LHCN-M2 (cell line): Measurements from ENCODE around the gene IL6. TPM values are rescaled to one million over a fixed set of nuclear protein-coding genes. Genes with fewer than 3 reads are reported as not detected.
"Not testable (repeated sequence)": the region's sequence is repeated elsewhere in the genome, so short reads cannot be mapped to it uniquely, and the experiment has no call there.

ENCODE experiments used
- DNase-seq: peaks from one replicate; pipeline ENCODE4 v3.0.0-alpha.2; 2012; ENCODE audit warnings: low read depth
- polyA plus RNA-seq: library from polyadenylated mRNA; unstranded; fragments of >200 nt; gene quantifications from one replicate; pipeline ENCODE4 v1.2.1, GENCODE V29; 2012; ENCODE audit warnings: missing spikeins
- total RNA-seq: library from RNA; depleted of rRNA; stranded (reverse); fragments of >200 nt; gene quantifications from 2 replicates; pipeline ENCODE4 v1.2.3, GENCODE V29; 2014; rRNA removed

The IL6 gene
- 1.7 TPM in 1 of 2 replicates, not detected in the other for total RNA-seq
- 1.9 TPM for polyA plus RNA-seq

- DNase-seq: peak; percentile 94
These were observed at the start of gene IL6 for GRCh38 chr7:22726907-22727713. Gene IL6 (plus strand): TSS chr7:22727200. CDS start chr7:22727263, 63 bp downstream.

- DNase-seq: not testable (repeated sequence)
These were observed 49.7 kb upstream of the IL6 start for GRCh38 chr7:22677263-22677662.

- DNase-seq: no peak
These were observed 49.3 kb upstream of the IL6 start for GRCh38 chr7:22677680-22678079.

GRCh38 chr7:22680482-22680911 lies 46.5 kb upstream of the IL6 start:
- no peak for DNase-seq

GRCh38 chr7:22681312-22681711 lies 45.7 kb upstream of the IL6 start:
- DNase-seq: no peak

GRCh38 chr7:22681852-22682657 lies 44.9 kb upstream of the IL6 start:
- no peak for DNase-seq

GRCh38 chr7:22683379-22683778 lies 43.6 kb upstream of the IL6 start:
- DNase-seq: no peak

- no peak for DNase-seq
These were observed 40.4 kb upstream of the IL6 start for GRCh38 chr7:22686620-22687019.

- DNase-seq: no peak
These were observed 38.9 kb upstream of the IL6 start for GRCh38 chr7:22688084-22688483.

- DNase-seq: not testable (repeated sequence)
These were observed 38.1 kb upstream of the IL6 start for GRCh38 chr7:22688934-22689333.

GRCh38 chr7:22694597-22695207 lies 32.3 kb upstream of the IL6 start:
- no peak for DNase-seq

GRCh38 chr7:22695476-22696132 lies 31.4 kb upstream of the IL6 start:
- no peak for DNase-seq

- DNase-seq: no peak
These were observed 30.3 kb upstream of the IL6 start for GRCh38 chr7:22696541-22697228.

- no peak for DNase-seq
These were observed 29.6 kb upstream of the IL6 start for GRCh38 chr7:22697322-22697859.

GRCh38 chr7:22697876-22698606 lies 29.0 kb upstream of the IL6 start:
- no peak for DNase-seq

- DNase-seq: no peak
These were observed 28.2 kb upstream of the IL6 start for GRCh38 chr7:22698767-22699166.

- DNase-seq: peak; percentile 26
These were observed 26.4 kb upstream of the IL6 start for GRCh38 chr7:22700559-22701002.

GRCh38 chr7:22702516-22702915 lies 24.5 kb upstream of the IL6 start:
- no peak for DNase-seq

GRCh38 chr7:22703107-22703855 lies 23.7 kb upstream of the IL6 start:
- not testable (repeated sequence) for DNase-seq
